H1 (cell line): ENCODE results near the gene TAS2R1.

Experiments
- BRCA1 ChIP-seq: IDR thresholded peaks from 2 replicates; pipeline ENCODE4 v1.6.1; 2012; ENCODE audit warnings: low read depth, low read length, improper control_type of control experiment
- CREB1 ChIP-seq: IDR thresholded peaks from 2 replicates; pipeline ENCODE4 v1.6.1; 2012; ENCODE audit warnings: inconsistent platforms
- CTCF ChIP-seq, 3 experiments: IDR thresholded peaks; 1 replicate in 2 of 3; 2 replicates in 1 of 3; pipeline versions ENCODE4 v1.5.1 to v1.6.1; 2011; ENCODE audit warnings: low read length in 3 of 3, mild to moderate bottlenecking in 3 of 3, inconsistent platforms in 2 of 3, low read depth in 1 of 3, moderate library complexity in 1 of 3; ENCODE audit not compliant: insufficient read depth in 1 of 3; ENCODE audit errors: control extremely low read depth in 1 of 3
- EZH2 ChIP-seq: fragments of 200-600 bp; sonication (generic); IDR thresholded peaks from 2 replicates; pipeline ENCODE4 v1.7.1; 2012; ENCODE audit warnings: low read depth, mild to moderate bottlenecking, moderate library complexity, low read length, inconsistent platforms; ENCODE audit not compliant: severe bottlenecking
- JUND ChIP-seq: IDR thresholded peaks from 2 replicates; pipeline ENCODE4 v1.6.1; 2011; ENCODE audit warnings: mild to moderate bottlenecking, improper control_type of control experiment, low read length
- KDM1A ChIP-seq: fragments of 200-600, 300-600 bp; sonication (generic); IDR thresholded peaks from 2 replicates; pipeline ENCODE4 v1.7.1; 2016; ENCODE audit warnings: mild to moderate bottlenecking, low read length, borderline replicate concordance
- MAFK ChIP-seq: IDR thresholded peaks from 2 replicates; pipeline ENCODE4 v1.6.1; 2012; ENCODE audit warnings: low read depth, mild to moderate bottlenecking, improper control_type of control experiment, low read length
- POLR2A ChIP-seq, 2 experiments: IDR thresholded peaks; 1 replicate in 1 of 2; 2 replicates in 1 of 2; pipeline ENCODE4 v1.6.1; 2011; ENCODE audit warnings: low read depth in 2 of 2, low read length in 2 of 2, mild to moderate bottlenecking in 2 of 2; ENCODE audit errors: control extremely low read depth in 1 of 2
- RAD21 ChIP-seq, 2 experiments: IDR thresholded peaks in 1 of 2; conservative IDR thresholded peaks in 1 of 2; 2 replicates each; pipeline ENCODE4 v1.6.1; 2011; ENCODE audit warnings: low read depth in 2 of 2, low read length in 2 of 2, improper control_type of control experiment in 1 of 2, inconsistent platforms in 1 of 2, mild to moderate bottlenecking in 1 of 2, moderate library complexity in 1 of 2
- RFX5 ChIP-seq: IDR thresholded peaks from 2 replicates; pipeline ENCODE4 v1.6.1; 2011; ENCODE audit warnings: low read depth, low read length, improper control_type of control experiment, borderline replicate concordance
- SRF ChIP-seq: IDR thresholded peaks from 2 replicates; pipeline ENCODE4 v1.6.1; 2011; ENCODE audit warnings: mild to moderate bottlenecking, low read depth, low read length, moderate library complexity
- USF2 ChIP-seq: IDR thresholded peaks from 2 replicates; pipeline ENCODE4 v1.6.1; 2011; ENCODE audit warnings: low read length, improper control_type of control experiment

DNA sequence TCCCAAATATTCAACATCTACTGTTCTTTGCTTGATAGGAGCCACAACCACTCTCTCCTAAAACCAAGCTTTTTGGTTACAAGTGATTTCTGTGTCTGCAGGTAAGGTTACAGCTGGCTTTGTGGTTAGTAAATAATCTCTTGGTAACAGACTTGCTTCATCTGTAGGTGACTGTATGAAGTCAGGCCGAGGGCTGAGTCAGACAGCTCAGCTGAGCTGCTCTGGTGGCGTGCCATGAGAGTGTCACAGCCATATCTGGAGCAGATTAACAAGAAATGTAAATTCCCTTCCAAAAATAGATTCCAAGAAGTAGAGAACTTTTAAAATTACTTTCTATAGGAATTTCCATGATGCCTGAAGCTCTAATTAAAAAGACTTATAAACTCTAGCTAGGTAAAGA, 23.7 kb upstream of the TAS2R1 start:
- TF ChIP-seq EZH2 (no peak), CTCF (IDR thresholded peaks at IDR 0.05; ENCODE audit: control extremely low read depth in 1 of 3, insufficient read depth in 1 of 3, low read depth in 1 of 3, low read length in 3 of 3) (no peak), RAD21 (IDR thresholded peaks at IDR 0.05 in 1 of 2, conservative IDR thresholded peaks at IDR 0.05 in 1 of 2; ENCODE audit: low read depth in 2 of 2, low read length in 2 of 2) (no peak), KDM1A (no peak), MAFK (no peak), JUND (no peak), BRCA1 (no peak), POLR2A (IDR thresholded peaks at IDR 0.05; ENCODE audit: control extremely low read depth in 1 of 2, low read depth in 2 of 2, low read length in 2 of 2) (no peak), CREB1 (no peak), RFX5 (no peak), SRF (no peak), USF2 (no peak)
